NCI-H510A (cell line): ENCODE data around the gene OTULINL.
"Not testable (repeated sequence)": the region's sequence is repeated elsewhere in the genome, so short reads cannot be mapped to it uniquely, and the experiment has no call there.

Source experiments
- DNase-seq: peaks from one replicate; lab custom pipeline; 2025; lab: John Stamatoyannopoulos, UW

Gene OTULINL

GRCh38 chr5:14581106-14581890 lies at the start of gene OTULINL:
TSS of gene OTULINL (plus strand) at chr5:14581792. CDS start at chr5:14581895, 103 bp downstream.
- peak; percentile 85 for DNase-seq

GRCh38 chr5:14532180-14532579 lies 49.4 kb upstream of the OTULINL start:
- no peak for DNase-seq

GRCh38 chr5:14534773-14535172 lies 46.8 kb upstream of the OTULINL start:
- peak; percentile 44 for DNase-seq

- no peak for DNase-seq
Measured at GRCh38 chr5:14545308-14545707, 36.3 kb upstream of the OTULINL start.

- no peak for DNase-seq
Measured at GRCh38 chr5:14545862-14546261, 35.7 kb upstream of the OTULINL start.

GRCh38 chr5:14547666-14548065 lies 33.9 kb upstream of the OTULINL start:
- DNase-seq: no peak

- DNase-seq: no peak
Measured at GRCh38 chr5:14551211-14551610, 30.4 kb upstream of the OTULINL start.

GRCh38 chr5:14552017-14552416 lies 29.6 kb upstream of the OTULINL start:
- no peak for DNase-seq

GRCh38 chr5:14554288-14554687 lies 27.3 kb upstream of the OTULINL start:
- DNase-seq: not testable (repeated sequence)

GRCh38 chr5:14556015-14556414 lies 25.6 kb upstream of the OTULINL start:
- no peak for DNase-seq

GRCh38 chr5:14557203-14557770 lies 24.3 kb upstream of the OTULINL start:
- DNase-seq: no peak

- DNase-seq: no peak
Measured at GRCh38 chr5:14557791-14558415, 23.7 kb upstream of the OTULINL start.

GRCh38 chr5:14560091-14560595 lies 21.4 kb upstream of the OTULINL start:
- peak; percentile 96 for DNase-seq

- DNase-seq: no peak
Measured at GRCh38 chr5:14561741-14562140, 19.9 kb upstream of the OTULINL start.

- no peak for DNase-seq
Measured at GRCh38 chr5:14568333-14568732, 13.3 kb upstream of the OTULINL start.

GRCh38 chr5:14569948-14570691 lies 11.5 kb upstream of the OTULINL start:
- no peak for DNase-seq

GRCh38 chr5:14571901-14572300 lies 9.7 kb upstream of the OTULINL start:
- DNase-seq: no peak

GRCh38 chr5:14572385-14572784 lies 9.2 kb upstream of the OTULINL start:
- DNase-seq: no peak

GRCh38 chr5:14572836-14573235 lies 8.8 kb upstream of the OTULINL start:
- DNase-seq: no peak

GRCh38 chr5:14574096-14574495 lies 7.5 kb upstream of the OTULINL start:
- DNase-seq: no peak

- no peak for DNase-seq
Measured at GRCh38 chr5:14574891-14575508, 6.6 kb upstream of the OTULINL start.

- DNase-seq: no peak
Measured at GRCh38 chr5:14576206-14576605, 5.4 kb upstream of the OTULINL start.
